Mesenchymal stem cell (in vitro differentiated cells and primary cell): ENCODE results near the gene CLIC3.

Source experiments
- DNase-seq: peaks from one replicate; pipeline ENCODE4 v3.0.0-alpha.2; 2013
- H2AFZ ChIP-seq: one replicate; pipeline ENCODE4 v1.6.1; 2013; ENCODE audit warnings: low read depth, mild to moderate bottlenecking, control low read depth, inconsistent platforms, low read length, moderate library complexity
- H2AK5ac ChIP-seq: 2 replicates; pipeline ENCODE4 v1.6.1; 2013; ENCODE audit warnings: low read length, moderate library complexity, mild to moderate bottlenecking, inconsistent platforms; ENCODE audit not compliant: severe bottlenecking
- H2BK120ac ChIP-seq: one replicate; pipeline ENCODE4 v1.6.1; 2013; ENCODE audit warnings: low read depth, mild to moderate bottlenecking, inconsistent platforms, low read length, moderate library complexity
- H2BK12ac ChIP-seq, 2 experiments: one replicate each; pipeline ENCODE4 v1.6.1; 2013; ENCODE audit warnings: inconsistent platforms in 2 of 2, low read length in 2 of 2, mild to moderate bottlenecking in 2 of 2, moderate library complexity in 2 of 2, control low read depth in 1 of 2
- H2BK15ac ChIP-seq: one replicate; pipeline ENCODE4 v1.6.1; 2013; ENCODE audit warnings: mild to moderate bottlenecking, low read depth, inconsistent platforms; ENCODE audit not compliant: poor library complexity, severe bottlenecking
- H2BK5ac ChIP-seq: 2 replicates; pipeline ENCODE4 v1.6.1; 2013; ENCODE audit warnings: low read depth, mild to moderate bottlenecking, low read length, control low read depth, inconsistent platforms; ENCODE audit not compliant: poor library complexity, severe bottlenecking
- H3K14ac ChIP-seq, 2 experiments: one replicate each; pipeline ENCODE4 v1.6.1; 2013; ENCODE audit warnings: inconsistent platforms in 2 of 2, low read length in 2 of 2, control low read depth in 1 of 2, mild to moderate bottlenecking in 1 of 2, moderate library complexity in 1 of 2
- H3K18ac ChIP-seq, 2 experiments: one replicate each; pipeline ENCODE4 v1.6.1; 2013; ENCODE audit warnings: inconsistent platforms in 2 of 2, low read length in 2 of 2, control low read depth in 1 of 2, low read depth in 1 of 2, mild to moderate bottlenecking in 1 of 2
- H3K23ac ChIP-seq, 2 experiments: one replicate each; pipeline ENCODE4 v1.6.1; 2013; ENCODE audit warnings: inconsistent platforms in 2 of 2, low read length in 2 of 2, mild to moderate bottlenecking in 2 of 2, moderate library complexity in 2 of 2, control low read depth in 1 of 2
- H3K27ac ChIP-seq: 2 replicates; pipeline ENCODE4 v1.5.1; 2013; ENCODE audit warnings: mild to moderate bottlenecking, moderate library complexity, low read length, control low read depth, inconsistent platforms; ENCODE audit not compliant: poor library complexity, severe bottlenecking
- H3K27me3 ChIP-seq, 2 experiments: 2 replicates each; pipeline versions ENCODE4 v1.6.1 to v1.7.0; 2013; ENCODE audit warnings: low read length in 2 of 2, mild to moderate bottlenecking in 2 of 2, moderate library complexity in 2 of 2, control low read depth in 1 of 2, inconsistent platforms in 1 of 2; ENCODE audit not compliant: control insufficient read depth in 1 of 2, insufficient read depth in 1 of 2
- H3K36me3 ChIP-seq, 2 experiments: 2 replicates each; pipeline versions ENCODE4 v1.6.1 to v1.7.0; 2013; ENCODE audit warnings: low read length in 2 of 2, control low read depth in 1 of 2, inconsistent platforms in 1 of 2, low read depth in 1 of 2, mild to moderate bottlenecking in 1 of 2; ENCODE audit not compliant: insufficient read depth in 2 of 2, control insufficient read depth in 1 of 2
- H3K4ac ChIP-seq, 2 experiments: one replicate each; pipeline ENCODE4 v1.6.1; 2013; ENCODE audit warnings: inconsistent platforms in 2 of 2, low read length in 2 of 2, mild to moderate bottlenecking in 2 of 2, moderate library complexity in 2 of 2, control low read depth in 1 of 2, low read depth in 1 of 2
- H3K4me1 ChIP-seq: 2 replicates; pipeline ENCODE4 v1.6.1; 2013; ENCODE audit warnings: low read depth, low read length, control low read depth; ENCODE audit not compliant: control insufficient read depth, insufficient read depth
- H3K4me2 ChIP-seq: 2 replicates; pipeline ENCODE4 v1.6.1; 2013; ENCODE audit warnings: low read length, mild to moderate bottlenecking, inconsistent platforms; ENCODE audit not compliant: poor library complexity, severe bottlenecking
- H3K4me3 ChIP-seq, 2 experiments: 2 replicates each; pipeline versions ENCODE4 v1.5.1 to v1.7.0; 2013; ENCODE audit warnings: low read length in 2 of 2, mild to moderate bottlenecking in 2 of 2, control low read depth in 1 of 2, low read depth in 1 of 2; ENCODE audit not compliant: insufficient read depth in 1 of 2
- H3K79me1 ChIP-seq: replicated peaks from 2 replicates; pipeline ENCODE4 v1.6.1; 2013; ENCODE audit warnings: mild to moderate bottlenecking, control low read depth, low read length, inconsistent platforms; ENCODE audit not compliant: poor library complexity, severe bottlenecking
- H3K9ac ChIP-seq: 2 replicates; pipeline ENCODE4 v1.7.0; 2013; ENCODE audit warnings: mild to moderate bottlenecking, low read length, moderate library complexity
- H3K9me3 ChIP-seq: 2 replicates; pipeline ENCODE4 v1.7.0; 2013; ENCODE audit warnings: mild to moderate bottlenecking, low read length; ENCODE audit not compliant: control insufficient read depth
- H4K8ac ChIP-seq: one replicate; pipeline ENCODE4 v1.6.1; 2013; ENCODE audit warnings: inconsistent platforms, mild to moderate bottlenecking, low read length, moderate library complexity
- H4K91ac ChIP-seq: one replicate; pipeline ENCODE4 v1.6.1; 2013; ENCODE audit warnings: mild to moderate bottlenecking, low read length, inconsistent platforms
- WGBS: methylation state at CpG from one replicate; pipeline ENCODE4 v1.1.7; 2013; ENCODE audit warnings: mixed read lengths; 5-methylcytosine and 5-hydroxymethylcytosine counted together

The CLIC3 gene

GRCh38 chr9:137023583-137023991, 27.2 kb upstream of the CLIC3 start:
- 83% methylated on average over 15 of the region's 15 CpGs for WGBS
- Histone ChIP-seq H2BK15ac (no peak overlapping the region), H3K4me1 (peaks cover 33% of the 10 kb centered on the region), H2AK5ac (no peak overlapping the region), H3K9ac (no peak overlapping the region), H3K4ac (no peak overlapping the region), H3K4me3 (no peak overlapping the region), H2BK5ac (no peak overlapping the region), H3K27ac (no peak overlapping the region), H2BK12ac (no peak overlapping the region), H3K18ac (no peak overlapping the region), H3K27me3 (no peaks in the 10 kb centered on the region), H4K8ac (no peak overlapping the region), H3K4me2 (no peak overlapping the region), H2AFZ (no peak overlapping the region), H2BK120ac (no peak overlapping the region), H3K14ac (no peak overlapping the region), H3K36me3 (peaks cover 0 to 21% of the 10 kb centered on the region in 2 experiments), H4K91ac (peak overlapping the region; percentile 76), H3K79me1 (no peaks in the 10 kb centered on the region), H3K9me3 (no peaks in the 10 kb centered on the region), H3K23ac (no peak overlapping the region)
- DNase-seq: no peak

- Histone ChIP-seq H3K36me3 (peaks cover 0 to 22% of the 10 kb centered on the region in 2 experiments), H2BK5ac (no peak overlapping the region)
- 72% methylated on average over 7 of the region's 7 CpGs for WGBS
These were observed 26.8 kb upstream of the CLIC3 start for GRCh38 chr9:137023157-137023556.

DNA sequence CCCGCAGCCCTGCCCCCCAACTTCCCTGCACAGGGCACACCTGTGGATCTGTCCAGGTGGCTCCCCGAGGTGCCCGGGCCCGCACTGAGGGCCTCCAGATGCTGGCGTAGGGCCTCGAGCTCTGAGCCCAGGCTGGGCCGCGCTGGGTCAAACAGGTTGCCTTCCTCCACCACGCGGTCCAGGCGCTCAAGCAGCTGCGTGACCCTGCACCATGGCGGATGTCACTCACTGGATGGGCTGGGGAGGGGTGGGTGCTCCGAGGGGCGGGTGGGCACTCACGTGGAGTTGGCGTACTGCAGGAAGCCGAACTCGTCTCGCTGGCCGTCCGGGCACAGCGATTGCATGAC, 26.3 kb upstream of the CLIC3 start:
- no peak overlapping the region for H3K27ac ChIP-seq
- H3K14ac ChIP-seq: no peak overlapping the region
- H2BK15ac ChIP-seq: no peak overlapping the region
- no peak overlapping the region for H3K4ac ChIP-seq
- no peak overlapping the region for H4K8ac ChIP-seq
- no peaks in the 10 kb centered on the region for H3K79me1 ChIP-seq
- WGBS: 94% methylated on average over 23 of the region's 23 CpGs
- no peak overlapping the region for H2BK12ac ChIP-seq
- H2BK5ac ChIP-seq: no peak overlapping the region
- no peak overlapping the region for H3K4me3 ChIP-seq
- H3K9me3 ChIP-seq: no peaks in the 10 kb centered on the region
- H3K18ac ChIP-seq: no peak overlapping the region
- DNase-seq: no peak
- no peak overlapping the region for H3K4me2 ChIP-seq
- peaks cover 29% of the 10 kb centered on the region for H3K4me1 ChIP-seq
- H3K23ac ChIP-seq: no peak overlapping the region
- H2AFZ ChIP-seq: no peak overlapping the region
- H3K36me3 ChIP-seq: peaks cover 0 to 27% of the 10 kb centered on the region in 2 experiments
- H2AK5ac ChIP-seq: no peak overlapping the region
- H2BK120ac ChIP-seq: no peak overlapping the region
- H3K9ac ChIP-seq: no peak overlapping the region
- H4K91ac ChIP-seq: no peak overlapping the region
- no peaks in the 10 kb centered on the region for H3K27me3 ChIP-seq

More at GRCh38 chr9:137023157-137023556, 26.8 kb upstream of the CLIC3 start:
- Histone ChIP-seq H2AFZ (no peak overlapping the region), H3K27ac (no peak overlapping the region), H2AK5ac (no peak overlapping the region), H2BK12ac (no peak overlapping the region), H3K9ac (no peak overlapping the region), H3K79me1 (no peaks in the 10 kb centered on the region), H2BK15ac (no peak overlapping the region), H3K27me3 (no peaks in the 10 kb centered on the region), H3K4me3 (no peak overlapping the region), H3K18ac (no peak overlapping the region), H3K23ac (no peak overlapping the region), H3K4me1 (peaks cover 30% of the 10 kb centered on the region), H3K4ac (no peak overlapping the region), H3K14ac (no peak overlapping the region), H4K8ac (no peak overlapping the region), H3K9me3 (no peaks in the 10 kb centered on the region), H3K4me2 (no peak overlapping the region), H4K91ac (no peak overlapping the region), H2BK120ac (no peak overlapping the region)
- no peak for DNase-seq

GRCh38 chr9:137021979-137022661, 25.8 kb upstream of the CLIC3 start:
- Histone ChIP-seq H3K9ac (no peak overlapping the region), H3K14ac (no peak overlapping the region), H3K4me2 (no peak overlapping the region), H2AFZ (no peak overlapping the region), H4K8ac (no peak overlapping the region), H4K91ac (no peak overlapping the region), H3K9me3 (no peaks in the 10 kb centered on the region), H2BK12ac (no peak overlapping the region), H3K23ac (no peak overlapping the region), H3K4me1 (peaks cover 24% of the 10 kb centered on the region), H3K4ac (no peak overlapping the region), H3K4me3 (no peak overlapping the region), H2BK5ac (no peak overlapping the region), H2BK120ac (no peak overlapping the region), H3K27ac (no peak overlapping the region), H3K79me1 (no peaks in the 10 kb centered on the region), H2AK5ac (no peak overlapping the region), H2BK15ac (no peak overlapping the region), H3K18ac (no peak overlapping the region), H3K36me3 (peaks cover 3 to 33% of the 10 kb centered on the region in 2 experiments), H3K27me3 (no peaks in the 10 kb centered on the region)
- peak; percentile 61 for DNase-seq
- WGBS: 51% methylated on average over 30 of the region's 30 CpGs
